GM23248 (cell line): ENCODE measurements around the gene RTN4. TPM values are rescaled to one million over a fixed set of nuclear protein-coding genes. Genes with fewer than 3 reads are reported as not detected.

ENCODE experiments used
- DNase-seq: peaks from one replicate; pipeline ENCODE4 v3.0.0-alpha.2; 2015
- H2AFZ ChIP-seq: fragments of 200-600 bp; sonication (generic); 2 replicates; pipeline ENCODE4 v1.6.1; 2016; ENCODE audit warnings: antibody characterized with exemption
- H3F3A ChIP-seq: fragments of 200-600 bp; sonication (generic); 2 replicates; pipeline ENCODE4 v1.6.1; 2016; ENCODE audit warnings: mild to moderate bottlenecking, antibody characterized with exemption, mixed run types; ENCODE audit not compliant: insufficient read depth
- H3K27ac ChIP-seq: fragments of 200-600 bp; sonication (generic); 2 replicates; pipeline ENCODE4 v1.5.1; 2016; ENCODE audit warnings: mild to moderate bottlenecking
- H3K27me3 ChIP-seq: fragments of 200-600 bp; sonication (generic); replicated peaks from 2 replicates; pipeline ENCODE4 v1.6.1; 2016; ENCODE audit warnings: mild to moderate bottlenecking; ENCODE audit not compliant: insufficient read depth
- H3K36me3 ChIP-seq: fragments of 200-600 bp; sonication (generic); 2 replicates; pipeline ENCODE4 v1.6.1; 2016; ENCODE audit warnings: low read depth, mild to moderate bottlenecking
- H3K4me1 ChIP-seq: fragments of 200-600 bp; sonication (generic); 2 replicates; pipeline ENCODE4 v1.6.1; 2016; ENCODE audit warnings: mild to moderate bottlenecking; ENCODE audit not compliant: insufficient read depth
- H3K4me2 ChIP-seq: fragments of 200-600 bp; sonication (generic); one replicate; pipeline ENCODE4 v1.6.1; 2016; ENCODE audit warnings: mild to moderate bottlenecking; ENCODE audit not compliant: unreplicated experiment
- H3K4me3 ChIP-seq: fragments of 200-600 bp; sonication (generic); 2 replicates; pipeline ENCODE4 v1.5.1; 2016; ENCODE audit warnings: mild to moderate bottlenecking
- H3K79me2 ChIP-seq: fragments of 200-600 bp; sonication (generic); 2 replicates; pipeline ENCODE4 v1.6.1; 2016; ENCODE audit warnings: mild to moderate bottlenecking; ENCODE audit not compliant: insufficient read depth
- H3K9ac ChIP-seq: fragments of 200-600 bp; sonication (generic); 2 replicates; pipeline ENCODE4 v1.6.1; 2016; ENCODE audit warnings: mild to moderate bottlenecking
- H3K9me2 ChIP-seq: fragments of 200-600 bp; sonication (generic); 2 replicates; pipeline ENCODE4 v1.6.1; 2016; ENCODE audit warnings: mixed run types, mild to moderate bottlenecking, moderate library complexity; ENCODE audit not compliant: insufficient read depth
- H3K9me3 ChIP-seq: fragments of 200-600 bp; sonication (generic); one replicate; pipeline ENCODE4 v1.6.1; 2017; ENCODE audit warnings: low read depth
- H4K20me1 ChIP-seq: fragments of 200-600 bp; sonication (generic); 2 replicates; pipeline ENCODE4 v1.6.0; 2016; ENCODE audit not compliant: insufficient read depth
- EZH2 ChIP-seq: fragments of 200-600 bp; sonication (generic); IDR thresholded peaks from 2 replicates; pipeline ENCODE4 v1.6.1; 2018; ENCODE audit warnings: antibody characterized with exemption, mild to moderate bottlenecking; ENCODE audit not compliant: insufficient read depth, poor library complexity, severe bottlenecking
- EZH2phosphoT487 ChIP-seq: fragments of 200-600 bp; sonication (generic); IDR thresholded peaks from 2 replicates; pipeline ENCODE4 v1.6.1; 2018; ENCODE audit warnings: antibody characterized with exemption, moderate library complexity, mild to moderate bottlenecking, low read depth; ENCODE audit not compliant: insufficient read depth
- WGBS, 2 experiments: methylation state at CpG; one replicate each; pipeline ENCODE4 v1.1.6; 2015 to 2017; ENCODE audit warnings: low lambda C conversion rate in 2 of 2, low coverage in 1 of 2; ENCODE audit errors: missing lambda C conversion rate in 2 of 2; 5-methylcytosine and 5-hydroxymethylcytosine counted together
- in situ Hi-C: fragments of 300-500 bp; cut with MboI; formaldehyde crosslinking; loops from 2 replicates; pipeline ENCODE4 v1.15.0; 2020
- polyA plus RNA-seq: library from polyadenylated mRNA; unstranded; fragments of >200 nt; fragmentation: Nextera tagmentation; extraction: Ambion mirVana; gene quantifications from 2 replicates; pipeline ENCODE4 v1.2.1, GENCODE V29; 2016
- total RNA-seq: library from RNA; depleted of rRNA; stranded (reverse); fragments of >200 nt; shearing (Covaris generic); gene quantifications from 2 replicates; pipeline ENCODE4 v1.2.3, GENCODE V29; 2014

The RTN4 gene
- total and polyA plus RNA-seq, 2 experiments from 2014 or later: 361 to 425 TPM

GRCh38 chr2:55011831-55012671 is 38.2 kb downstream of the RTN4 start:
- peaks cover 99% of the 10 kb centered on the region for H3K4me1 ChIP-seq

GRCh38 chr2:55010915-55011314 is 39.3 kb downstream of the RTN4 start:
- Histone ChIP-seq H3K36me3 (no peaks in the 10 kb centered on the region), H3K4me1 (peaks cover 99% of the 10 kb centered on the region), H4K20me1 (peaks cover 86% of the 10 kb centered on the region), H2AFZ (no peak overlapping the region), H3F3A (peaks cover 77% of the 10 kb centered on the region), H3K9me3 (no peaks in the 10 kb centered on the region), H3K27ac (peak overlapping the region; percentile 61), H3K4me2 (peak overlapping the region; percentile 61), H3K27me3 (no peaks in the 10 kb centered on the region), H3K79me2 (peaks cover 100% of the 10 kb centered on the region), H3K4me3 (peak overlapping the region; percentile 61), H3K9ac (peak overlapping the region; percentile 51), H3K9me2 (no peaks in the 10 kb centered on the region)
- DNase-seq: peak; percentile 62
- 78 to 84% methylated on average over 2 of the region's 2 CpGs for WGBS, 2 experiments
- no peak for TF ChIP-seq EZH2phosphoT487
- no peak for TF ChIP-seq EZH2
- in situ Hi-C loops: loop anchor here (10.0 kb wide), 1 partner anchor 164 kb away; no protein-coding TSS in a partner anchor

More at GRCh38 chr2:55011831-55012671, 38.2 kb downstream of the RTN4 start:
- TF ChIP-seq EZH2phosphoT487 (no peak), EZH2 (no peak)
- H3K27ac ChIP-seq: peak overlapping the region; percentile 61
- WGBS, 2 experiments: 39 to 41% methylated on average over 6 of the region's 6 CpGs
- H4K20me1 ChIP-seq: peaks cover 87% of the 10 kb centered on the region
- no peaks in the 10 kb centered on the region for H3K9me3 ChIP-seq
- H3F3A ChIP-seq: peaks cover 76% of the 10 kb centered on the region
- in situ Hi-C loops: loop anchor here (10.0 kb wide), 1 partner anchor 163 kb away; no protein-coding TSS in a partner anchor
- H3K9me2 ChIP-seq: no peaks in the 10 kb centered on the region
- H3K4me3 ChIP-seq: peak overlapping the region; percentile 31
- H3K9ac ChIP-seq: peak overlapping the region; percentile 29
- DNase-seq: no peak
- H2AFZ ChIP-seq: no peak overlapping the region
- H3K4me2 ChIP-seq: peak overlapping the region; percentile 61
- H3K36me3 ChIP-seq: no peaks in the 10 kb centered on the region
- H3K79me2 ChIP-seq: peaks cover 100% of the 10 kb centered on the region
- H3K27me3 ChIP-seq: no peaks in the 10 kb centered on the region

- Histone ChIP-seq H3K79me2 (peaks cover 100% of the 10 kb centered on the region), H4K20me1 (peaks cover 86% of the 10 kb centered on the region), H3K27ac (peak overlapping the region; percentile 61), H3K4me1 (peaks cover 99% of the 10 kb centered on the region), H3K36me3 (no peaks in the 10 kb centered on the region), H3K4me2 (peak overlapping the region; percentile 61), H3K27me3 (no peaks in the 10 kb centered on the region), H3K9ac (peak overlapping the region; percentile 51), H3K4me3 (peak overlapping the region; percentile 61), H2AFZ (no peak overlapping the region), H3K9me3 (no peaks in the 10 kb centered on the region), H3F3A (peaks cover 77% of the 10 kb centered on the region), H3K9me2 (no peaks in the 10 kb centered on the region)
- TF ChIP-seq EZH2 (no peak), EZH2phosphoT487 (no peak)
- 1 to 2% methylated on average over 5 of the region's 5 CpGs for WGBS, 2 experiments
- in situ Hi-C loops: loop anchor here (10.0 kb wide), 1 partner anchor 165 kb away; no protein-coding TSS in a partner anchor
- peak; percentile 87 for DNase-seq
Observed at GRCh38 chr2:55010149-55010591, 40.1 kb downstream of the RTN4 start.

GRCh38 chr2:55009277-55010060 is 40.8 kb downstream of the RTN4 start:
- Histone ChIP-seq H3K79me2 (peaks cover 100% of the 10 kb centered on the region), H3K9ac (peak overlapping the region; percentile 51), H3K4me1 (peaks cover 92% of the 10 kb centered on the region), H3K4me2 (peak overlapping the region; percentile 61), H2AFZ (no peak overlapping the region), H3F3A (peaks cover 77% of the 10 kb centered on the region), H3K9me2 (no peaks in the 10 kb centered on the region), H3K4me3 (peak overlapping the region; percentile 61), H3K36me3 (no peaks in the 10 kb centered on the region), H3K27ac (peak overlapping the region; percentile 61), H3K27me3 (no peaks in the 10 kb centered on the region), H3K9me3 (no peaks in the 10 kb centered on the region), H4K20me1 (peaks cover 83% of the 10 kb centered on the region)
- WGBS, 2 experiments: 13% methylated on average over 7 of the region's 7 CpGs
- DNase-seq: peak; percentile 39
- in situ Hi-C loops: loop anchor here (10.0 kb wide), 1 partner anchor 165 kb away; no protein-coding TSS in a partner anchor
- TF ChIP-seq EZH2phosphoT487 (no peak), EZH2 (no peak)
